HG02678 (cell line): ENCODE data around the gene PXYLP1.
"Not testable (repeated sequence)": the region's sequence is repeated elsewhere in the genome, so short reads cannot be mapped to it uniquely, and the experiment has no call there.

Experiments used
- ATAC-seq: cut with Tn5 transposase; IDR thresholded peaks from one replicate; pipeline ENCODE4 v1.9.1; 2021; ENCODE audit warnings: mild to moderate bottlenecking, moderate library complexity; ENCODE audit not compliant: unreplicated experiment

The PXYLP1 gene, protein sequence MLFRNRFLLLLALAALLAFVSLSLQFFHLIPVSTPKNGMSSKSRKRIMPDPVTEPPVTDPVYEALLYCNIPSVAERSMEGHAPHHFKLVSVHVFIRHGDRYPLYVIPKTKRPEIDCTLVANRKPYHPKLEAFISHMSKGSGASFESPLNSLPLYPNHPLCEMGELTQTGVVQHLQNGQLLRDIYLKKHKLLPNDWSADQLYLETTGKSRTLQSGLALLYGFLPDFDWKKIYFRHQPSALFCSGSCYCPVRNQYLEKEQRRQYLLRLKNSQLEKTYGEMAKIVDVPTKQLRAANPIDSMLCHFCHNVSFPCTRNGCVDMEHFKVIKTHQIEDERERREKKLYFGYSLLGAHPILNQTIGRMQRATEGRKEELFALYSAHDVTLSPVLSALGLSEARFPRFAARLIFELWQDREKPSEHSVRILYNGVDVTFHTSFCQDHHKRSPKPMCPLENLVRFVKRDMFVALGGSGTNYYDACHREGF

DNA sequence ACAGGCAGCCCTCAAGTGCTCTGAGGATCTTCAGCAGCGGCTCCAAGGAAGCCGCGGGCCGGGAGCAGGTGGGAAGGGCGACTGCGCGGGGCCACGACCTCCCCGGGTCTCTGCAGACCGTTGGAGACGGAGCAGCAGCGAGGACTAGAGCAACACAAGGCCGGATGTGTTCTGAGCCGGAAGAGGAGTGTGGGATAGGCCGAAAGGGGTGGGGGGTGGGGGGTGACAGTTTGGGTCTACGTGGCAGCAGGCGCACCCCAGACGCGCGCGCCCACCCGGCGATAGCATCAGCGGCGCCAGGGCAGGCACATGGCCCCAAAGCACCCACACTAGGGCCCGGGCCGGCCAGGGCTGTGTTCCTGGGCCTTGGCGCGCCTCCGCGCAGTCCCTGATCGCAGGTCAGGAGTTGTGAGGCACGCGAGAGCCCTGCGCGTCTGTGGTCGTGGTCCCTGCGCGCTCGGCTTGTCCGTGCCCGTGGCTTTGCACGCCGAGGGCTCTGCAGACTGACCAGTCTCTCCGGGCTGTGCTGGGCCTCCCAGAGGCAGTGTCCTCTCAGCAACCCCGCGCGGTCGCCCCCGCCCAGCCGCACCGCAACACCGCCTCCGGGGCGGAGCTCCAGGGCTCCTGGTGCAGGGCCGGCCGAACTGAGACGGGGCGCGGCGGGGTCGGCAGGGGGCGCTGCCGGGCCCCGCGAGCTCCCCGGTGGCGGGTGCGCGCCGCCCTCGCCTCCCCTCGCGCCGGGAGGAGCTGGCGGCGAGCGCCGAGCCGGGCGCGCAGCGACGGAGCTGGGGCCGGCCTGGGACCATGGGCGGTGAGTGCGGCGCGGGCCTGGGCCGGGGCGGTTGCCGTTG lies at the start of gene PXYLP1:
Gene PXYLP1 (plus strand): TSS at position 725 of the 851 bp plus-strand sequence. CDS start 28,351 bp downstream, outside the sequence.
- peak; percentile 95 for ATAC-seq

DNA sequence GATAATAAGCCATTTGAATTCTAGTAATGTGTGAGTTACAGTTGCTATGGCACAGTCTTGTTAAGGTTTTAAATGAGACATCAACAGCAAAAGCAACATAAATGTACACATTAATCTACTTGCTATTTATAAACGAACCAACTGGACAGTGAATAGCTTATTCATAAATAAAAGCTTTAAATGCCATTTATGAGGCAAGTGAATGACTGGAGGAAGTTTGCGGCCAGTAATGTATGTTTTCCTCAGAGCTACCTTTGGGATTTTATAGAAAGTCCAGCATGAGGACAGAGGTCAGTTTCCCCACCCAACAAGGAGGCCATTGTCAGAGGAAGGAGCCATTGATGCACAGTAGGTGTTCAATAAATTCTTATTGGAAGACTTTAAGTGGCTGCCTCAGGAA lies 48.0 kb upstream of the PXYLP1 start:
- no peak for ATAC-seq

DNA sequence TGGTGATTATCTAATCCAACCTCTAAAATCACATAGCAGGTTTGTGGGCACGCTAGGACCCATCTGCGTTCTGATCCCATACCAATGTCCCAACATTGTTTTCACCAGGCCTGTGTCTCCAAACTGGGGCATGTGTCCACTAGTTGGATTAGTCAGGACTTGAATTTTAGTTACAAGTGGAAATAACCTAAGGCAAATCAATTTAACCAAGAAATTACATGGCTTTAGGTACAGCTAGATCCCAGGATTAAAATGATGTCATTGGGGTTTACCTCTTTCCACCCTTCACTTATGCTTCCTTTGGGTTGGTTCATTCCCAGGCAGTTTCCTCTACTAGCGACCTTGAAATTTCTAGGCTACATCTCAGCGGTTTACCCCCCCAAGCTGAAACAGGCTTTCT lies 47.2 kb upstream of the PXYLP1 start:
- no peak for ATAC-seq

DNA sequence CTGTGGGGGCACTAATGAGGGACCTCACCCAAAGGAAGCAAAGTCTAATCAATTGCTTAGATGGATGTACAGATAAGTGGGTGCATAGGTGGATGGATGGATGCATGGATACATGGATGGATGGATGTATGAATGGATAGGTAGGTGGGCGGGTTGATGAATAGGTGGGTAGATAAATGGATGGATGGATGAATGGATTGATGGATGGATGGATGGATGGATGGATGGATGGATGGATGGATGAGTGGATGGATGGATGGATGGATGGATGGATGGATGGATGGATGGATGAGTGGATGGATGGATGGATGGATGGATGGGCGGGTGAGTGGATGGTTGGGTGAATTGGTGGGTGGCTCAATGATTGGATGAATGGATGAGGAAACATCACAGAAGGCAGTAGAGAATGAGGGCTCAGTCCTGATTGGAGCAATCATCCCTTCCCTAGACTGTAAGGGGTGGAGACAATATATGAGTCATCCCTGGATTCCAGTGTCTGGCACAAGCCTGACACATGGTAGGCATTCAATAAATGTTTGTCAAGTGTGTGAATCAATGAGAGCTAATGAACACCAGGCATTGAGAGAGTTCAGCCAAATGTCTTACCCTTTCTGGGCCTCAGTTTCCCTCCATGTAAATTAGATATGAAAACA lies 40.4 kb upstream of the PXYLP1 start:
- no peak for ATAC-seq

DNA sequence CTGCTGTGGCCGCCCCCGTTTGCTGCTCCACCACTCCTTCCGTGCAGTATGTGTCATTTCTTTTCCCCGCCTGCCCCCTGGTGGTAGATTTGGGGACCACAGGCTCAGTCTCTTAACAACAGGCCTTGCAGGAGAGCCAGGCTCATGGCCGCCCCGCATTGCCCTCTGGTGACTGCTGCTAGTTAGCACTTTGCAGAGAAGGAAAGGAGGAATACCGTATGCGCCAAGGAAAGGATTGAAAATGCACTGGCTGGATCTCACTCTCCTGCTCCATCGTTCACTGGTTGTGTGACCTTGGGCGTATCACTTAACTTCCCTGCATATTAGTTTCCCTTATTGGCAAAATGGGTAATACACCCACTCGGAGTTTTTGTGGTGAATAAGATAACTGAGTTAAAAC lies 39.3 kb upstream of the PXYLP1 start:
- peak; percentile 100 for ATAC-seq

DNA sequence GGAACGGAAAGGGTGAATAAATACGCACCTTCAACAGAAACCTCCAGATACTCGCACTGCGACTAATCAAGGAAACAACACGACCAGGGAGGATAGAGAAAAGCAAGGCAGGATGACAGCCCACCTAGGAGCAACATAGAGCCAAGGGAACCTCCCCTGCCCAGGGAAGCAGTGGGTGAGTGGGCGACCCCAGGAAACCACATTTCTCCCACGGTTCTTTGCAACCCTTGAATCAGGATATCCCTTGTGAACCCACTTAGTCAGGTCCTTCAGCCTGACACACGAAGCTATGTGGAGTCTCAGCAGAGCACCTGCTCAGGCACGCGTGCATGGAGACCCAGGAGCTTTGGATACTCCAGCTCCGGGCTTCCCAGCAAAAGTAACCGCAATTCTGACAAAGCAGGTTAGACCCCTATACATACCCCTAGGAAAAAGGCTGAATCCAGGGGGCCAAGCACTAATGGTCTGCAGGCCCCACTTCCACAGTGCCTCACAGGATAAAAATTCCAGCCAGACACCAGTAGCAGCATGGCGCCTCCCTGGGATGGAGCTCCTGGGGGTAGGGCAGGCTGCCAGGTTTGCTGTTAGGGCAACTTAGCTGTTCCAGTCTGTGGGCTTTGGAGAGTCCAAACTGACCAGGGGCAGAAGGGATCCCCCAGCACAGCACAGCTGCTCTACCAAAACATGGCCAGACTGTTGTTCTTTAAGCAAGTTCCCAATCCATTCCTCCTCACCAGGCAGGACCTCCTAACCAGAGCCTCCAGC lies 38.4 kb upstream of the PXYLP1 start:
- no peak for ATAC-seq

DNA sequence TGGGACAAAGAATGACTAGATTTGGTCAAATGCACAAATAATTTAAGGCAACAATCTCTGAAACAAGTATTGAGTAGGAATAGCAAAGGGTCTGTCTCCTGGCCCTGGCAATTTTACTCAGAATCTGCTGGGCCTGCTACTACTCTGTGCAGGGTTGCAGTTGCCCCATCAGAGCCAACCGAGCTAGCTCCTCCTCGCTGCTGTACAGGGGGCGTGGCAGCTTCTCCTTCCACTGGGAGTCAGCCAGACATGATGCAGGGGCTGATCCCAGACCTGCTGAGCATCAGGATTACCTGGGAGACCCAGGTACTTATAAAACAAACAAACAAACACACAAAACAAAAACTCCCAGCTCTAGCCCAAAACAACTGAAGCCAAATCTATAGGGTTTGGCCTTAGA lies 30.5 kb upstream of the PXYLP1 start:
- no peak for ATAC-seq

DNA sequence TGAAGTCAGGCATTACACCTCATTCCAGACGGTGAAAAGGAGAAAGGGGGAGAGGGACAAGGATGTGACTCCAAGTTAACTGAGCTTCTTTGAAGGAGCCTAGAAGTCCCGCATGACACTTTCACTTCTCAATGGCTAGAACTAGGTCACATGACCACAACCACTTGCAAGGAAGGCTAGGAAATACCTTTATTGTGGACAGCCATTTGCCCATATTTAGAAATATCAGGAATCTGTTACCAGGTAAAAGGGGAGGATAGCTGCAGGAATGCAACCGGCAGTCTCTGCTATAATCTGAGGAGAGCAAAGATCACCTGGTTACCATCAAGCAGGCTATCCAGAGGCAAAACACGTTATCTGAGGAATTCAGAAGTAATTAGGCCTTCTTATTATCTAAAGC lies 28.9 kb upstream of the PXYLP1 start:
- ATAC-seq, result no peak

DNA sequence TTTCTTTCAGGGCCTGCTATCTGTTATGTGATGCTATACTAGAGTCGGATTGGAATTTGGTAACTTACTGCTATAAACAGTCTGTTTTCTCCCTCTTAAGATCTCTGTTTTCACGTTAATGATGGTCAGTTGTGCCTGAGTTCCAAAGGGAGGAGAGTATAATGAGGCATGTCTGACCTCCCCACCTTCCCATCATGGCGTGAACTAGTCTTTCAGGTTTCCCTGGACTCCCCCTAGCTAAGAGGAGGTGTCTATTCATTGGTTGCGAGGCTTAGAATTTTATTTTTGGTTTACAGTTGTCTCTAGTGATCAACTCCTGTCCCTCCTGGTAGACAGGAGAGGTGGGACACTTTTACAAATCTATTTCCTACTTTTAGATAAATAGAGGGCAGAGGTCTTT lies 27.8 kb upstream of the PXYLP1 start:
- no peak for ATAC-seq

DNA sequence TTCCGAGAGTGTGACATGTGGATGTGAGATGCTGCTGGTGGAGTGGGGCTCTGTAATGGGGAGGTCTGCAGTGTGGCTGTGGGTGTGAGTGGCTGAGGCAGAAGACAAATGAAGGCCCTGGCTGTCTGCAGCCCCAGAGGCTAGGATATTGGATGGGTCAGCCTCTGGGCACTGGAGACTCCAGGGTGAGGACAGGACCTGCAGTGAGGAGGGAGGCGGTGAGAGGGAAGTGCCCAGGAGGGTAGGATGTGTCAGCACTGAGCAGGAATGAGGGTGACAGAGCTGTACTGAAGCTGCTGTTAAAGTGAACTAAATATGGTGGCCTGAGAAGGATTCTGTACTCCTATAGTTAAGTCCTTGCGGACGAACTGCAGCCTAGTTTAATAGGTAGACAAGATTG lies 27.3 kb upstream of the PXYLP1 start:
- ATAC-seq, result no peak

DNA sequence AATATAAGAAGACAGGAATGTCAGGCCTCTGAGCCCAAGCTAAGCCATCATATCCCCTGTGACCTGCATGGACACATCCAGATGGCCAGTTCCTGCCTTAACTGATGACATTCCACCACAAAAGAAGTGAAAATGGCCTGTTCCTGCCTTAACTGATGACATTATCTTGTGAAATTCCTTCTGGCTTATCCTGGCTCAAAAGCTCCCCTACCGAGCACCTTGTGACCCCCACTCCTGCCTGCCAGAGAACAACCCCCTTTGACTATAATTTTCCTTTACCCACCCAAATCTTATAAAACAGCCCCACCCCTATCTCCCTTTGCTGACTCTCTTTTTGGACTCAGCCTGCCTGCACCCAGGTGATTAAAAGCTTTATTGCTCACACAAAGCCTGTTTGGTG lies 20.3 kb upstream of the PXYLP1 start:
- ATAC-seq, result not testable (repeated sequence)

DNA sequence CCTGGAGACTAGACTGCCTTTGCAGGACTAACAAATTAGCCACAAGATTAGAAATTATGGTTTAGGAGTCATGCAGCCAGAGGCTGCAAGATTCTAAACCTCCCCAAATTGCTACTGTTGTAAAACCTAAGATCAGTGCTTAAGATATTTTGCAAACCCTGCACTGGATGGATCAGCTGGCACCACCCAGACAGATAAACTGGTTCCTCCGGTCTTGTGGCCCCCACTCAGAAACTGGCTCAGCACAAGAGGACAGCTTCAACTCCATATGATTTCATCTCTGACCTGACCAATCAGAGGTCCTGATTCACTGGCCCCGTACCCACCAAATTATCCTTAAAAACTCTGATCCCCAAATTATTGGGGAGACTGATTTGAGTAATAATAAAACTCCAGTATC lies 19.5 kb upstream of the PXYLP1 start:
- ATAC-seq, result no peak

DNA sequence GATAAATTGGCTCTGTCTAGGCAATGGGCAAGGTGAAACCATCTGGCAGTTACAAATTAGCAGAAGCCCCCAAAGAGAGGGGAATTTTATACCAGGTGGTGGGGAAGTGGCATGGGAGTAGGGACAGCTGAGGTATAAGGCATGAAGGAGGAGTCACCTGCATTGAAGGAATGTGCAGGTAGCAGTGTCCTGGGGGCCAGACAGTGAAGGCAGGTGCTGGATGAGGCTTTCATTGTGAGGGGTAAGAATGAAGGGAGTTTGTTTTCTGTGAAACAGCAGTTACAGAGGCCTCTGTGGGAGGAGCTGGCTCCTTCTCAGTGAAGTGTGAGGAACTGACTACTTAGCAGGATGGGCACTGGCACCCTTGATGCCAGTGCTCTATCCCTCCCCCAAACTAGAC lies 19.1 kb upstream of the PXYLP1 start:
- no peak for ATAC-seq

DNA sequence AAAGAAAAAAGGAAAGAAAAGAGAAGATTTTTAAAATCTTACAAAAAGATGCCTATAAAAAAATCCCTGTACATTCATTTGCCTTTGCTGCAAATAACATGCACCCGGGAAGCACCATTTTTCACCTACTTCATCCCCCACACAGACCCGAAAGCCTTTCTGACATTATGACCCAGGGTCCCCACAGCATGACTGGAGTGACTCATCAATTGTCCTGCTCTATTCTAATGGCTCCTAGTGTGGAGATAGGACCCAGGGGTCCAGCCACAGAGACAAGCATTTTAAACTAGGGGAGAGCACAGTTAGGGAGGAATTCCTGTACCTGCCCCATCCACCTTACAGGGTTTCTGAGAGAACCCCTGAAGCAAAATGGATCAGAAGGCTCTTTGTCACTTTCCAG lies 14.7 kb upstream of the PXYLP1 start:
- ATAC-seq, result no peak

DNA sequence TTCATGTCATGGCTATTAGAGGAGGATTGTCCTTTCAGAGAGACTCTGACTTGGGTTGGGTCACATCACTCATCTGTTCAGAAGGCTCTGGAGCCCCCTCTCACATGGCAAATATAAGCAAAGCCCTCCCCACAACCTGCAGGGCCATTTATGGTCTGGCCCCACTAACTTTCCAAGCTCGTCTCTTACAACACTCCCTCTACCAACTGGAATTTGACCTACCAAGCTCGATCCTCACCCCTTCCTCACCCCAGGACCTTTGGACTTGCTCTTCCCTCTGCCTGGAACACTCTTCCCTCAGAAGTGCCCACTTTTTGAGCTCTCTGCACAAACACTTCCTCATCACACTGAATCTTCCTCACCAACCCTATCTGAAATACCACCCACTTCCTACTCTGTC lies 14.2 kb upstream of the PXYLP1 start:
- no peak for ATAC-seq

DNA sequence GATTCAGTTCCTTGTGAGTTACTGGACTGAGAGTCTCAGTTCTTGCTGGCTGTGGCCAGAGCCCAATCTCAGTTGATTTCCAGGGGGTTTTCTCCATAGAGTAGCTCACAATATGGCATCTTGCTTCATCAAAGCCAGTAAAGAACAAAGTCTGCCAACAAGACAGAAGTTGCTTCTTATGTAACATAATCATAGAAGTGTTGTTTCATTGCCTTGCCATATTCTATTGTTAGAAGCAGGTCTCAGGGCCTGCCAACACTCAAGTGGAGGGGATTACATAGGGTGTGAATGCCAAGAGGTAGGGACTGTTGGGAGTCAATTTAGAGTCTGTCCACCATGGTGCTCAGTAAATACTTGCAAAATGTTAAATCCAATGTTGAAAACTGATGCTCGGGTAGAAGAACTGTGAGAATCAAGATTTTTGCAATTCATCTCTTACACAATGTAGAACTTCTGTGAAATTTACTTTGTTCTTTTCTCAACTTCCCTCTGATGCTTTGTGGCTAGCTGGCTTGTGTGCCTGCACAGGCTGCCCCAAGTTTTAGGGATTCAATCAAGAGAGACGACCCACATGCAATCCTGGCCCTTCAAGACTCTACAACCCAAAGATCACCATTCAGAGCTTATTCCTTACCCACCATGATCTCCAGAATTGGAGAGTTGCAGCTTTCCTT lies 13.3 kb upstream of the PXYLP1 start:
- ATAC-seq, result no peak

DNA sequence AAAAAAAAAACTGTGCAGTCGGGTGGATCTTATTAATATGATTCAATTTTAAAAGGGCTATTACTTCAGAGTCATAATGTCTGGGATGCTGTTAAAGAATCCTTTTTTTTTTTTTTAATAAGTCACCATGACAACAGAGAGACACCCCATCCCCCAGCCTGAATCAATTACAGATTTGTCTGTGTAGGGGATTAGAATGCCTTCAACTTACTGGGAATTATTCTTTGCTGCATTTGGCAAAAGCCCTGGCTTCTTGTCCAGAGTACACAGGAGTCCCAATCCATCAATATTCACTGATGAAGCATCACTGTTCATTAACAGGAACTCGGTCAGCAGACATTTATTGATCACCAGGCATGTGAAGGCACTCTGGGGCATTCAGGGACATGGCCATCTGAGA lies 12.7 kb upstream of the PXYLP1 start:
- ATAC-seq, result no peak

DNA sequence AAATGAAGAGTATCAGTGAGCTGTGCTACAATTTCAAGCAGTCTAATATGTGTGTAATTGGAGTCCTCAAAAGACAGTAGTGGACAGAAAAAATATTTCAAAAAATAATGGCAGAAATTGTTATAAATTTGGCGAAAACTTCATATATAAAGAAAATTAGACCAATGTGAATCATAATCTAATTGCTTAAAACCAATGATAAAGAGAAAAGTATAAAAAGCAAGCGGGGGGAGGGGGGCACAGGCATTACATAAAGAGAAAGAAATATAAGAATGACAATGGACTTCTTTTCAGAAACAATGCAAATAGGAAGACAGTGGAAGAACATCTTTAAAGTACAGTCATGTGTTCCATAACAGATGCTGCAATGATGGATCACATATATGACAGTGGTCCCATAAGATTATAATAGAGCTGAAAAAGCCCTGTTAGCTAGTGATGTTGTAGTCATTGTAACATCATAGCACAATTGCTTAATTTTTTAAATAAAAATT lies 7.9 kb upstream of the PXYLP1 start:
- no peak for ATAC-seq

DNA sequence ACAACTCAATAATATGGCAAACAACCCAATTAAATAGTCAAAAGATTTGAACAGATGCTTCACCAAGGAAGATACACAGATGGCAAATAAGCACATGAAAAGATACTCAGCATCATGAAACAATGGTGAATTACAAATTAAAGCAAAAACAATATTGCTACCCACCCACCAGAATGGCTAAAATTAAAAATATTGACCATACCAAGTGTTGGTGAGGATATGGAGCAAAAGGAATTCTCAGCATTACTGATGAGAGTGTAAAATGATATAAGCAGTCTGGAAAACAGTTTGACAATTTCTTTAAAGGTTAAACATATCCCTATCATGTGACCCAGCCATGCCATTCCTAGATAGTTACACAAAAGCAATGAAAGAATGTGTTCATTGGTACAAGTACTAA lies 5.7 kb upstream of the PXYLP1 start:
- no peak for ATAC-seq

DNA sequence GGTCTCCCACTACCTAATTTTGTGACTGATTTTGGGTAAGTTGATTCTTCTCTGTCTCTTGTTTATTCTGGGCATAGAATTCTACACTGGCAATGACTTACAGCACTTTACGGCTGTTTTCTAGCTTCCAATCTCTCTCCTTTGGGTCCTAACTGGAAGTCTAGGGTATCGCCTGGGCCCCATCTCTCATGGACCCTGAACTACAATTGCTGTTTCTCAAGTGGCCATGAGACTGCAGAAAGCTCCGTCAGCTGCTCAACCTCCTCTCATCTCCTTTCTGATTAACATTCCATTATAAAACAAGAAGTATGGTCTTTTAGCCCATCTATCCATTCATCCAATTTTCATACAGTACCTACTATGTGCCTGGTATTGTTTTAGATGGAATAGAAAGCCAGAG lies 4.4 kb upstream of the PXYLP1 start:
- ATAC-seq, result no peak
